HepG2 (cell line): ENCODE data around the gene KDM5A. TPM values are rescaled to one million over a fixed set of nuclear protein-coding genes. Genes with fewer than 3 reads are reported as not detected.

ENCODE experiments used
- ATAC-seq: fragments of 200-7000 bp; cut with Tn5 transposase; 3 replicates; pipeline ENCODE4 v1.9.1; 2020; ENCODE audit warnings: mild to moderate bottlenecking, moderate library complexity
- BruUV-seq: library from RNA; stranded (reverse); fragments of 400-500 nt; replicated peaks from 2 replicates; lab custom pipeline; 2021; lab: Mats Ljungman, UMichigan
- CTCF ChIA-PET: fragments of 300-600 bp; formaldehyde crosslinking; extraction: SDS; loops from one replicate; lab custom pipeline; 2021; ENCODE audit warnings: low total read pairs, inconsistent platforms, low intra/inter-chr PET ratio; lab: Yijun Ruan, JAX
- POLR2A ChIA-PET: fragments of 350-600 bp; sonication (Branson Sonifier 250); formaldehyde crosslinking; loops from one replicate; lab custom pipeline; 2020; ENCODE audit warnings: antibody characterized with exemption, inconsistent platforms; lab: Yijun Ruan, JAX
- DNase-seq: peaks from one replicate; pipeline ENCODE4 v3.0.0-alpha.2; 2015; ENCODE audit warnings: low spot score
- FAIRE-seq: peaks from 3 replicates; lab custom pipeline; 2011; peaks lifted over from hg19 to GRCh38; lab: Jason Lieb, UNC
- H2AFZ ChIP-seq: one replicate; pipeline ENCODE4 v1.6.1; 2011; ENCODE audit warnings: low read length, inconsistent platforms
- H3K27ac ChIP-seq: fragments of 300-600 bp; 3 replicates; pipeline ENCODE4 v1.8.0; 2011; ENCODE audit warnings: mixed run types, mild to moderate bottlenecking, mixed read lengths, low read length, inconsistent platforms; ENCODE audit not compliant: insufficient read depth; ENCODE audit errors: extremely low read length
- H3K27me3 ChIP-seq, 2 experiments: fragments of 200-600 bp in 1 of 2; 2 replicates in 1 of 2; 3 replicates in 1 of 2; pipeline versions ENCODE4 v1.6.0 to v1.8.0; 2011; ENCODE audit warnings: low read length in 2 of 2, mild to moderate bottlenecking in 2 of 2, moderate library complexity in 2 of 2, inconsistent platforms in 1 of 2; ENCODE audit not compliant: insufficient read depth in 2 of 2, control insufficient read depth in 1 of 2
- H3K36me3 ChIP-seq, 2 experiments: fragments of 200-600 bp in 1 of 2; replicated peaks in 1 of 2; 2 replicates in 1 of 2; 3 replicates in 1 of 2; pipeline versions ENCODE4 v1.5.1 to v1.8.0; 2011; ENCODE audit warnings: low read length in 2 of 2, inconsistent platforms in 1 of 2; ENCODE audit not compliant: insufficient read depth in 2 of 2, control insufficient read depth in 1 of 2
- H3K4me1 ChIP-seq: 2 replicates; pipeline ENCODE4 v1.5.1; 2012; ENCODE audit warnings: low read length, inconsistent platforms; ENCODE audit not compliant: insufficient read depth
- H3K4me2 ChIP-seq: 2 replicates; pipeline ENCODE4 v1.6.0; 2011; ENCODE audit warnings: low read depth, low read length, inconsistent platforms
- H3K4me3 ChIP-seq, 3 experiments: fragments of 200-600 bp in 1 of 3; sonication (generic), shearing (Covaris generic) in 1 of 3; replicated peaks in 1 of 3; 2 replicates each; pipeline ENCODE4 v1.5.1; 2011 to 2016; ENCODE audit warnings: low read length in 3 of 3, inconsistent platforms in 2 of 3, low read depth in 2 of 3, mild to moderate bottlenecking in 2 of 3, control low read depth in 1 of 3, mixed read lengths in 1 of 3; ENCODE audit not compliant: insufficient read depth in 1 of 3
- H3K79me2 ChIP-seq: one replicate; pipeline ENCODE4 v1.6.1; 2011; ENCODE audit warnings: low read length, inconsistent platforms; ENCODE audit not compliant: insufficient read depth
- H3K9ac ChIP-seq: 2 replicates; pipeline ENCODE4 v1.6.0; 2011; ENCODE audit warnings: mild to moderate bottlenecking, low read depth, low read length, inconsistent platforms; ENCODE audit not compliant: insufficient read depth
- H3K9me3 ChIP-seq: 2 replicates; pipeline ENCODE4 v1.5.1; 2012; ENCODE audit warnings: mild to moderate bottlenecking, low read length
- H4K20me1 ChIP-seq: 2 replicates; pipeline ENCODE4 v1.6.0; 2011; ENCODE audit warnings: inconsistent platforms, mild to moderate bottlenecking, low read length, moderate library complexity; ENCODE audit not compliant: insufficient read depth
- AGO2 ChIP-seq: fragments of 200-400 bp; formaldehyde crosslinking; optimal IDR thresholded peaks from 2 replicates; pipeline ENCODE3; 2017; ENCODE audit warnings: mild to moderate bottlenecking, low read depth, low read length, moderate library complexity
- ATF2 ChIP-seq: sonication (generic); formaldehyde crosslinking; IDR thresholded peaks from 2 replicates; pipeline ENCODE4 v1.4.0; 2020; ENCODE audit warnings: missing genetic modification reagents
- CEBPB ChIP-seq: IDR thresholded peaks from 2 replicates; pipeline ENCODE4 v1.6.1; 2011; ENCODE audit warnings: low read depth, low read length, improper control_type of control experiment, borderline replicate concordance
- CREM ChIP-seq, 2 experiments: sonication (generic) in 1 of 2; formaldehyde crosslinking in 1 of 2; IDR thresholded peaks; 2 replicates each; pipeline versions ENCODE4 v1.4.0 to v1.6.1; 2016 to 2020; ENCODE audit warnings: antibody characterized with exemption in 1 of 2, mild to moderate bottlenecking in 1 of 2, missing genetic modification reagents in 1 of 2
- DNMT1 ChIP-seq: sonication (generic); formaldehyde crosslinking; IDR thresholded peaks from 2 replicates; pipeline ENCODE4 v1.5.1; 2020; ENCODE audit warnings: mild to moderate bottlenecking, missing genetic modification reagents
- DNMT3B ChIP-seq: conservative IDR thresholded peaks from 2 replicates; pipeline ENCODE4 v1.6.1; 2016; ENCODE audit warnings: missing biosample characterization, control low read depth
- HMGXB4 ChIP-seq, 2 experiments: sonication (generic) in 1 of 2; formaldehyde crosslinking in 1 of 2; IDR thresholded peaks; 2 replicates each; pipeline versions ENCODE4 v1.4.0 to v1.6.1; 2018 to 2020; ENCODE audit warnings: missing genetic modification reagents in 2 of 2, borderline replicate concordance in 1 of 2, low read depth in 1 of 2, mild to moderate bottlenecking in 1 of 2, missing biosample characterization in 1 of 2
- MED8 ChIP-seq: sonication (generic); formaldehyde crosslinking; IDR thresholded peaks from 2 replicates; pipeline ENCODE4 v1.8.1; 2023; ENCODE audit warnings: mild to moderate bottlenecking, missing genetic modification reagents; ENCODE audit not compliant: insufficient replicate concordance
- MTA1 ChIP-seq: sonication (generic); formaldehyde crosslinking; IDR thresholded peaks from 2 replicates; pipeline ENCODE4 v1.4.0; 2020; ENCODE audit warnings: missing genetic modification reagents, mild to moderate bottlenecking, borderline replicate concordance
- PHF21A ChIP-seq: sonication (generic); formaldehyde crosslinking; IDR thresholded peaks from 2 replicates; pipeline ENCODE4 v1.5.0; 2020; ENCODE audit warnings: mild to moderate bottlenecking, missing genetic modification reagents
- REST ChIP-seq, 2 experiments: IDR thresholded peaks; 2 replicates each; pipeline ENCODE4 v1.6.1; 2011 to 2012; ENCODE audit warnings: low read length in 2 of 2, borderline replicate concordance in 1 of 2, low read depth in 1 of 2, mild to moderate bottlenecking in 1 of 2, moderate library complexity in 1 of 2
- TBX2 ChIP-seq: sonication (generic); formaldehyde crosslinking; IDR thresholded peaks from 2 replicates; pipeline ENCODE4 v1.5.0; 2020; ENCODE audit warnings: missing genetic modification reagents, mild to moderate bottlenecking, borderline replicate concordance
- ZC3H13 ChIP-seq: sonication (generic); formaldehyde crosslinking; IDR thresholded peaks from 2 replicates; pipeline ENCODE4 v1.8.1; 2023; ENCODE audit warnings: mild to moderate bottlenecking, missing genetic modification reagents, moderate library complexity
- ZNF280B ChIP-seq: sonication (generic); formaldehyde crosslinking; IDR thresholded peaks from 2 replicates; pipeline ENCODE4 v1.5.0; 2020; ENCODE audit warnings: missing genetic modification reagents, mild to moderate bottlenecking, borderline replicate concordance
- ZNF557 ChIP-seq: sonication (generic); formaldehyde crosslinking; IDR thresholded peaks from 2 replicates; pipeline ENCODE4 v1.4.0; 2020; ENCODE audit warnings: missing genetic modification reagents
- ZNF572 ChIP-seq: sonication (generic); formaldehyde crosslinking; IDR thresholded peaks from 2 replicates; pipeline ENCODE4 v1.5.1; 2020; ENCODE audit warnings: mild to moderate bottlenecking, missing genetic modification reagents
- WGBS: methylation state at CpG from one replicate; pipeline ENCODE4 v1.1.6; 2017; ENCODE audit warnings: low lambda C conversion rate; 5-methylcytosine and 5-hydroxymethylcytosine counted together
- in situ Hi-C: cut with HindIII; loops from 2 replicates; pipeline ENCODE4 v1.10.0; 2017; ENCODE audit warnings: low pct_unique_long_range_greater_than_20kb; ENCODE audit not compliant: extremely low pct_ligation_motif_present
- intact Hi-C: fragments of 100-400 bp; cut with micrococcal nuclease; formaldehyde crosslinking; loops from one replicate; pipeline ENCODE4 v1.10.0; 2022; ENCODE audit not compliant: unreplicated experiment
- polyA plus RNA-seq, 8 experiments: library from polyadenylated mRNA; depleted of rRNA in 3 of 8; stranded (reverse) in 7 of 8; unstranded in 1 of 8; fragments of >200 nt; fragmentation: Illumina TruSeq in 4 of 8; extraction: Trizol in 4 of 8; gene quantifications; 2 replicates each; pipeline versions ENCODE4 v1.2.1 to v1.2.3, GENCODE V29; 2011 to 2016; ENCODE audit warnings: low read depth in 4 of 8, missing spikeins in 1 of 8, mixed read lengths in 1 of 8; ENCODE audit not compliant: insufficient read depth in 1 of 8
- total RNA-seq, 5 experiments: library from RNA; depleted of rRNA; stranded (reverse); fragments of >200 nt; fragmentation: Illumina TruSeq; extraction: Trizol; gene quantifications; 2 replicates each; pipeline ENCODE4 v1.2.3, GENCODE V29; 2016; ENCODE audit warnings: low read depth in 1 of 5

KDM5A gene
- total and polyA plus RNA-seq, 2 of the 13 experiments (the other 11 are each of a cell fraction or from before 2014, with no cell fraction given) = 12.0 to 29.2 TPM

GRCh38 chr12:265096-265495, 124.0 kb downstream of the KDM5A start:
- ChIA-PET POLR2A (no interaction called here), CTCF (no interaction called here)
- Histone ChIP-seq H3K4me3 (no peak overlapping the region), H3K4me2 (no peak overlapping the region), H3K27ac (no peak overlapping the region), H2AFZ (no peak overlapping the region), H4K20me1 (no peaks in the 10 kb centered on the region), H3K9ac (no peak overlapping the region), H3K9me3 (no peaks in the 10 kb centered on the region), H3K4me1 (peaks cover 13% of the 10 kb centered on the region), H3K79me2 (no peaks in the 10 kb centered on the region), H3K36me3 (no peaks in the 10 kb centered on the region), H3K27me3 (no peaks in the 10 kb centered on the region; a peak in 1 of 5 replicates)
- 61% methylated on average over 3 of the region's 3 CpGs for WGBS
- intact Hi-C loops = no loop called here
- BruUV-seq = no TSS peak
- no peak for DNase-seq
- in situ Hi-C loops = no loop called here
- no peak for FAIRE-seq
- no peak for ATAC-seq
- TF ChIP-seq HMGXB4 (CRISPR knock-in tag; IDR thresholded peaks at IDR 0.05; ENCODE audit: borderline replicate concordance in 1 of 2, low read depth in 1 of 2) = no peak
- TF ChIP-seq ZNF572 (CRISPR knock-in tag) = no peak
- no peak for TF ChIP-seq TBX2 (CRISPR knock-in tag)
- TF ChIP-seq ZC3H13 (CRISPR knock-in tag) = no peak
- TF ChIP-seq ATF2 (CRISPR knock-in tag) = no peak
- no peak for TF ChIP-seq ZNF280B (CRISPR knock-in tag)
- no peak for TF ChIP-seq REST (IDR thresholded peaks at IDR 0.05; ENCODE audit: borderline replicate concordance in 1 of 2, low read depth in 1 of 2, low read length in 2 of 2)
- TF ChIP-seq MED8 = no peak
- no peak for TF ChIP-seq CREM (IDR thresholded peaks at IDR 0.05)
- TF ChIP-seq CREM (CRISPR knock-in tag; IDR thresholded peaks at IDR 0.05) = no peak
- TF ChIP-seq ZNF557 (CRISPR knock-in tag) = no peak
- TF ChIP-seq CEBPB = no peak
- TF ChIP-seq AGO2 = no peak
- no peak for TF ChIP-seq DNMT1 (CRISPR knock-in tag)
- no peak for TF ChIP-seq MTA1 (CRISPR knock-in tag)
- no peak for TF ChIP-seq DNMT3B (CRISPR knock-in tag)
- TF ChIP-seq PHF21A (CRISPR knock-in tag) = no peak
